ENCODE results near the gene KDELR1. TPM values are rescaled to one million over a fixed set of nuclear protein-coding genes. Genes with fewer than 3 reads are reported as not detected.

Gene KDELR1
- total and polyA plus RNA-seq, 8 donors, result 58.7 to 113 (median 83.3) TPM

GRCh38 chr19:48363810-48364597 is 27.3 kb downstream of the KDELR1 start, which contains the start of the genes SYNGR4 and TMEM143:
TSS of gene SYNGR4 (plus strand) at chr19:48364367. CDS start at chr19:48365843, 1,476 bp downstream.
TSS of gene TMEM143 (minus strand) at chr19:48363940. CDS start at chr19:48363920, 20 bp downstream.
- peak within 1 kb of the TSS; percentile 18 to 55 (median 51) for H3K4me3 ChIP-seq
- TF ChIP-seq CTCF (IDR thresholded peaks at IDR 0.05), result no peak

GRCh38 chr19:48363500-48363809 is 27.9 kb downstream of the KDELR1 start:
- ATAC-seq, result peak; percentile 15 to 38 (median 20)
- Histone ChIP-seq H3K36me3 (no peaks in the 10 kb centered on the region), H3K27ac (peak overlapping the region; percentile 89 to 94 (median 92)), H3K4me1 (peaks cover 0 to 3% (median 0%) of the 10 kb centered on the region in 3 donors), H3K27me3 (no peaks in the 10 kb centered on the region), H3K9me3 (no peaks in the 10 kb centered on the region), H3K4me3 (peak overlapping the region; percentile 18 to 55 (median 51))
- no peak for TF ChIP-seq CTCF (IDR thresholded peaks at IDR 0.05)
- FAIRE-seq, result no peak
- peak in 4 of 6 donors; percentile 53 to 84 (median 75) for DNase-seq
- WGBS, 2 donors, result 0 to 3% methylated on average over 10 of the region's 10 CpGs
- intact Hi-C loops (cut with DNase I), result no loop called here

More at GRCh38 chr19:48363810-48364597, 27.3 kb downstream of the KDELR1 start, which contains the start of the genes SYNGR4 and TMEM143:
- peak within 1 kb of the TSS; percentile 89 to 94 (median 92) for H3K27ac ChIP-seq
- no peaks in the 10 kb centered on the region for H3K27me3 ChIP-seq
- WGBS, 2 donors, result 1% methylated on average over 55 to 59 of the region's 59 CpGs
- H3K9me3 ChIP-seq, result no peaks in the 10 kb centered on the region
- no peaks in the 10 kb centered on the region for H3K36me3 ChIP-seq
- peak; percentile 95 for FAIRE-seq
- peaks cover 0 to 3% (median 0%) of the 10 kb centered on the region in 3 donors for H3K4me1 ChIP-seq
- DNase-seq, result peak; percentile 94 to 100 (median 99)
- peak; percentile 86 to 92 (median 88) for ATAC-seq
- intact Hi-C loops (cut with DNase I), result no loop called here

GRCh38 chr19:48362716-48363499 is 28.4 kb downstream of the KDELR1 start:
- Histone ChIP-seq H3K9me3 (no peaks in the 10 kb centered on the region), H3K27ac (peak overlapping the region; percentile 89 to 94 (median 92)), H3K4me1 (peaks cover 0 to 3% (median 0%) of the 10 kb centered on the region in 3 donors), H3K36me3 (no peaks in the 10 kb centered on the region), H3K27me3 (no peaks in the 10 kb centered on the region), H3K4me3 (peak overlapping the region; percentile 18 to 55 (median 51))
- 3% methylated on average over 26 of the region's 26 CpGs for whole genome bisulfite sequencing, 2 donors
- ATAC-seq (peak; percentile 86 to 92 (median 88)), FAIRE-seq (no peak), DNase-seq (peak; percentile 91 to 99 (median 95))
- no peak for TF ChIP-seq CTCF (IDR thresholded peaks at IDR 0.05)
- intact Hi-C loops (cut with DNase I), result no loop called here

GRCh38 chr19:48361912-48362311 is 29.4 kb downstream of the KDELR1 start:
- intact Hi-C loops (cut with DNase I), result no loop called here
- no peak for TF ChIP-seq CTCF (IDR thresholded peaks at IDR 0.05)
- no peak for ATAC-seq
- Histone ChIP-seq H3K27ac (no peak overlapping the region), H3K4me1 (peaks cover 0 to 3% (median 0%) of the 10 kb centered on the region in 3 donors), H3K4me3 (no peak overlapping the region), H3K27me3 (no peaks in the 10 kb centered on the region), H3K9me3 (no peaks in the 10 kb centered on the region), H3K36me3 (no peaks in the 10 kb centered on the region)
- DNase-seq, result no peak
- WGBS, 2 donors, result 93 to 96% methylated on average over 3 of the region's 3 CpGs
- FAIRE-seq, result no peak
